K562 (cell line): ENCODE results near the gene DNAJC25.

ENCODE experiments used
- ELK1 ChIP-seq: sonication (generic); formaldehyde crosslinking; IDR thresholded peaks from 2 replicates; pipeline ENCODE4 v1.8.1; 2022; ENCODE audit warnings: missing genetic modification reagents
- POLR2A ChIP-seq: fragments of 450-650 bp; conservative IDR thresholded peaks from 2 replicates; pipeline ENCODE4 v1.6.1; 2016
- POLR3A ChIP-seq: IDR thresholded peaks from 2 replicates; pipeline ENCODE4 v1.6.1; 2011; ENCODE audit warnings: borderline replicate concordance, mild to moderate bottlenecking, moderate library complexity; ENCODE audit not compliant: insufficient read length, insufficient read depth; ENCODE audit errors: extremely low read depth
- RAD21 ChIP-seq, 2 experiments: fragments of 250-450 bp in 1 of 2; fragments of 450-650 bp in 1 of 2; sonication (Bioruptor Pico) in 1 of 2; formaldehyde crosslinking in 1 of 2; IDR thresholded peaks in 1 of 2; conservative IDR thresholded peaks in 1 of 2; 2 replicates each; pipeline versions ENCODE4 v1.4.0 to v1.8.0; 2020 to 2022; ENCODE audit warnings: mild to moderate bottlenecking in 2 of 2, moderate library complexity in 1 of 2
- SP1 ChIP-seq: sonication (generic); formaldehyde crosslinking; IDR thresholded peaks from 2 replicates; pipeline ENCODE4 v1.8.1; 2022; ENCODE audit warnings: mild to moderate bottlenecking, missing genetic modification reagents
- TBP ChIP-seq: optimal IDR thresholded peaks from 2 replicates; pipeline ENCODE3; 2011; ENCODE audit warnings: low read depth, low read length, improper control_type of control experiment

- TF ChIP-seq TBP, result peak; percentile 25
- TF ChIP-seq POLR3A, result no peak
- no peak for TF ChIP-seq ELK1 (CRISPR knock-in tag)
- 0 out of 2 replicates have a peak, but pooled peaks have one; percentile 36 for TF ChIP-seq SP1 (CRISPR knock-in tag)
- TF ChIP-seq RAD21 (CRISPR knock-in tag; conservative IDR thresholded peaks at IDR 0.05 in 1 of 2, IDR thresholded peaks at IDR 0.05 in 1 of 2), result no peak
- TF ChIP-seq POLR2A, result peak; percentile 63; the same call in 1 of the 2 replicates
Observed at GRCh38 chr9:111661150-111661801, 30.1 kb downstream of the DNAJC25 start, which contains the start of gene GNG10.
